HepG2 (cell line): Measurements from ENCODE around the gene JMJD8. TPM values are rescaled to one million over a fixed set of nuclear protein-coding genes. Genes with fewer than 3 reads are reported as not detected.
A peak's percentile ranks its signal among the peaks of the same experiment; 100 is the strongest.

Source experiments
- BRCA1 ChIP-seq: sonication (generic); formaldehyde crosslinking; IDR thresholded peaks from 2 replicates; pipeline ENCODE4 v1.4.0; 2020; ENCODE audit warnings: missing genetic modification reagents
- CENPT ChIP-seq: sonication (generic); formaldehyde crosslinking; IDR thresholded peaks from 2 replicates; pipeline ENCODE4 v1.8.0; 2022; ENCODE audit warnings: low read depth, mild to moderate bottlenecking, moderate library complexity, missing genetic modification reagents
- KLF13 ChIP-seq: sonication (generic); formaldehyde crosslinking; IDR thresholded peaks from 2 replicates; pipeline ENCODE4 v1.4.0; 2020; ENCODE audit warnings: mild to moderate bottlenecking, missing genetic modification reagents
- KLF15 ChIP-seq: sonication (generic); formaldehyde crosslinking; IDR thresholded peaks from 2 replicates; pipeline ENCODE4 v1.8.1; 2023; ENCODE audit warnings: borderline replicate concordance, mild to moderate bottlenecking, inconsistent platforms, missing genetic modification reagents, mixed read lengths
- MEF2D ChIP-seq: sonication (generic); formaldehyde crosslinking; IDR thresholded peaks from 2 replicates; pipeline ENCODE4 v1.5.1; 2020; ENCODE audit warnings: mild to moderate bottlenecking, missing genetic modification reagents
- NFYB ChIP-seq: sonication (generic); formaldehyde crosslinking; IDR thresholded peaks from 2 replicates; pipeline ENCODE4 v1.4.0; 2020; ENCODE audit warnings: missing genetic modification reagents
- SALL1 ChIP-seq: sonication (generic); formaldehyde crosslinking; IDR thresholded peaks from 2 replicates; pipeline ENCODE4 v1.8.0; 2022; ENCODE audit warnings: mild to moderate bottlenecking, missing genetic modification reagents
- TCF12 ChIP-seq, 2 experiments: fragments of 450-650 bp in 1 of 2; sonication (generic) in 1 of 2; formaldehyde crosslinking in 1 of 2; IDR thresholded peaks; 2 replicates each; pipeline versions ENCODE4 v1.6.1 to v1.8.0; 2017 to 2022; ENCODE audit warnings: antibody characterized with exemption in 1 of 2, mild to moderate bottlenecking in 1 of 2, missing genetic modification reagents in 1 of 2, moderate library complexity in 1 of 2
- ZNF17 ChIP-seq: sonication (generic); formaldehyde crosslinking; IDR thresholded peaks from 2 replicates; pipeline ENCODE4 v1.5.0; 2020; ENCODE audit warnings: mild to moderate bottlenecking, missing genetic modification reagents
- ZNF296 ChIP-seq: sonication (generic); formaldehyde crosslinking; conservative IDR thresholded peaks from 2 replicates; pipeline ENCODE4 v1.5.0; 2020; ENCODE audit warnings: mild to moderate bottlenecking, missing genetic modification reagents
- ZNF34 ChIP-seq: sonication (generic); formaldehyde crosslinking; IDR thresholded peaks from 2 replicates; pipeline ENCODE4 v1.4.0; 2020; ENCODE audit warnings: mild to moderate bottlenecking, missing genetic modification reagents, borderline replicate concordance
- ZNF547 ChIP-seq: sonication (generic); formaldehyde crosslinking; IDR thresholded peaks from 2 replicates; pipeline ENCODE4 v1.5.1; 2020; ENCODE audit warnings: mild to moderate bottlenecking, missing genetic modification reagents
- ZNF781 ChIP-seq: sonication (generic); formaldehyde crosslinking; IDR thresholded peaks from 2 replicates; pipeline ENCODE4 v1.5.1; 2020; ENCODE audit warnings: borderline replicate concordance, mild to moderate bottlenecking, missing genetic modification reagents; ENCODE audit errors: not compliant biosample characterization
- polyA plus RNA-seq, 8 experiments: library from polyadenylated mRNA; depleted of rRNA in 3 of 8; stranded (reverse) in 7 of 8; unstranded in 1 of 8; fragments of >200 nt; fragmentation: Illumina TruSeq in 4 of 8; extraction: Trizol in 4 of 8; gene quantifications; 2 replicates each; pipeline versions ENCODE4 v1.2.1 to v1.2.3, GENCODE V29; 2011 to 2016; ENCODE audit warnings: low read depth in 4 of 8, missing spikeins in 1 of 8, mixed read lengths in 1 of 8; ENCODE audit not compliant: insufficient read depth in 1 of 8
- total RNA-seq, 5 experiments: library from RNA; depleted of rRNA; stranded (reverse); fragments of >200 nt; fragmentation: Illumina TruSeq; extraction: Trizol; gene quantifications; 2 replicates each; pipeline ENCODE4 v1.2.3, GENCODE V29; 2016; ENCODE audit warnings: low read depth in 1 of 5
- TF ChIP-seq, protein P1 (sequence below): sonication (generic); formaldehyde crosslinking; IDR thresholded peaks from 2 replicates; pipeline ENCODE4 v1.4.0; 2020; ENCODE audit warnings: missing genetic modification reagents, low read depth, mild to moderate bottlenecking, borderline replicate concordance
- TF ChIP-seq, protein P2 (sequence below): sonication (generic); formaldehyde crosslinking; conservative IDR thresholded peaks from 2 replicates; pipeline ENCODE4 v1.4.0; 2020; ENCODE audit warnings: mild to moderate bottlenecking, missing genetic modification reagents, moderate library complexity
- TF ChIP-seq, protein P3 (sequence below): sonication (generic); formaldehyde crosslinking; IDR thresholded peaks from 2 replicates; pipeline ENCODE4 v1.5.0; 2020; ENCODE audit warnings: missing genetic modification reagents, mild to moderate bottlenecking, borderline replicate concordance
- TF ChIP-seq, protein P4 (sequence below): sonication (generic); formaldehyde crosslinking; IDR thresholded peaks from 2 replicates; pipeline ENCODE4 v1.4.0; 2020; ENCODE audit warnings: mild to moderate bottlenecking, missing genetic modification reagents
- TF ChIP-seq, protein P5 (sequence below): IDR thresholded peaks from 2 replicates; pipeline ENCODE4 v1.6.1; 2016; ENCODE audit warnings: missing genetic modification reagents, missing compliant biosample characterization
- TF ChIP-seq, protein P6 (sequence below): sonication (generic); formaldehyde crosslinking; conservative IDR thresholded peaks from 2 replicates; pipeline ENCODE4 v1.8.0; 2022; ENCODE audit warnings: low read depth, missing genetic modification reagents

Gene JMJD8
- total and polyA plus RNA-seq, 2 of the 13 experiments (the other 11 are each of a cell fraction or from before 2014, with no cell fraction given) = 2.6 to 11.8 TPM

DNA sequence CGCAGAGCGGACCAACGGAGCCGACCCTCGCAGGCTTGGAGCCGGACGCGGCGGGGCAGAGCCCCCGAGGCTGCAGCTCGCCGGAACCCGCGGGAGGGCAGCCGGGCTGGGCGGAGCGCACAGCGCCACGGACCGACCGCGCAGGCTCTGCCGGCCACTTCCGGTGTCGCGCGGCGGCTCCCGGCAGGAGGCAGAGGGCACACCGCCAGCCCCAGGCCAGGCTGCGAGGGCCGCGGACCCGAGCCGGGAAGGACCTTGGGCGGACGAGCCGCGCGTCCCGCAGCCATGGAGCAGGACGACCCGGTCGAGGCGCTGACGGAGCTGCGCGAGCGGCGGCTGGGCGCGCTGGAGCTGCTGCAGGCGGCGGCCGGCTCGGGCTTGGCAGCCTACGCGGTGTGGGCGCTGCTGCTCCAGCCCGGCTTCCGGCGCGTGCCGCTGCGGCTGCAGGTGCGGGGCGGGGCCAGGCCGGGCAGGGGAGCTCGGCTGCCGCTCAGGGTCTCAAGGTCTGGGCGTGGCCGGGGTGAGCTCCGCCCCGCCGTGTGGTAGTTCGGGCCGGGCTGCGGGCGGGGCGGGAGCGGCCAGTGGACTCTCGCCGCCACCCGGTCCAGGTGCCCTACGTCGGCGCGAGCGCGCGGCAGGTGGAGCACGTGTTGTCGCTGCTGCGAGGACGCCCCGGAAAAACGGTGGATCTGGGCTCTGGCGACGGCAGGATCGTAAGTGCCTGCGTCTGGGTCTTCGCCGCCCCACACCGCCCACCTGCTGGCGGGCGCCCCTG is 37.0 kb upstream of the JMJD8 start, which contains the start of gene ANTKMT (continued):
- TF ChIP-seq BRCA1 = no peak
- TF ChIP-seq, protein P1, sequence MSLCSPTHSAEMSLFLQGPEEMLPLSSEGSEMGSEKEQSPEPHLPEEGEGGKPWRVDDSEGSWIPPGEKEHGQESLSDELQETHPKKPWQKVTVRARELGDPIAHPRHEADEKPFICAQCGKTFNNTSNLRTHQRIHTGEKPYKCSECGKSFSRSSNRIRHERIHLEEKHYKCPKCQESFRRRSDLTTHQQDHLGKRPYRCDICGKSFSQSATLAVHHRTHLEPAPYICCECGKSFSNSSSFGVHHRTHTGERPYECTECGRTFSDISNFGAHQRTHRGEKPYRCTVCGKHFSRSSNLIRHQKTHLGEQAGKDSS (CRISPR knock-in tag) = peak; percentile 73
- TF ChIP-seq, protein P2, sequence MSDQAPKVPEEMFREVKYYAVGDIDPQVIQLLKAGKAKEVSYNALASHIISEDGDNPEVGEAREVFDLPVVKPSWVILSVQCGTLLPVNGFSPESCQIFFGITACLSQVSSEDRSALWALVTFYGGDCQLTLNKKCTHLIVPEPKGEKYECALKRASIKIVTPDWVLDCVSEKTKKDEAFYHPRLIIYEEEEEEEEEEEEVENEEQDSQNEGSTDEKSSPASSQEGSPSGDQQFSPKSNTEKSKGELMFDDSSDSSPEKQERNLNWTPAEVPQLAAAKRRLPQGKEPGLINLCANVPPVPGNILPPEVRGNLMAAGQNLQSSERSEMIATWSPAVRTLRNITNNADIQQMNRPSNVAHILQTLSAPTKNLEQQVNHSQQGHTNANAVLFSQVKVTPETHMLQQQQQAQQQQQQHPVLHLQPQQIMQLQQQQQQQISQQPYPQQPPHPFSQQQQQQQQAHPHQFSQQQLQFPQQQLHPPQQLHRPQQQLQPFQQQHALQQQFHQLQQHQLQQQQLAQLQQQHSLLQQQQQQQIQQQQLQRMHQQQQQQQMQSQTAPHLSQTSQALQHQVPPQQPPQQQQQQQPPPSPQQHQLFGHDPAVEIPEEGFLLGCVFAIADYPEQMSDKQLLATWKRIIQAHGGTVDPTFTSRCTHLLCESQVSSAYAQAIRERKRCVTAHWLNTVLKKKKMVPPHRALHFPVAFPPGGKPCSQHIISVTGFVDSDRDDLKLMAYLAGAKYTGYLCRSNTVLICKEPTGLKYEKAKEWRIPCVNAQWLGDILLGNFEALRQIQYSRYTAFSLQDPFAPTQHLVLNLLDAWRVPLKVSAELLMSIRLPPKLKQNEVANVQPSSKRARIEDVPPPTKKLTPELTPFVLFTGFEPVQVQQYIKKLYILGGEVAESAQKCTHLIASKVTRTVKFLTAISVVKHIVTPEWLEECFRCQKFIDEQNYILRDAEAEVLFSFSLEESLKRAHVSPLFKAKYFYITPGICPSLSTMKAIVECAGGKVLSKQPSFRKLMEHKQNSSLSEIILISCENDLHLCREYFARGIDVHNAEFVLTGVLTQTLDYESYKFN = peak; percentile 7
- no peak for TF ChIP-seq TCF12 (IDR thresholded peaks at IDR 0.05)
- 0 out of 2 replicates have a peak, but pooled peaks have one; percentile 7 for TF ChIP-seq TCF12 (CRISPR knock-in tag; IDR thresholded peaks at IDR 0.05)
- TF ChIP-seq ZNF547 (CRISPR knock-in tag) = peak; percentile 82
- TF ChIP-seq, protein P3, sequence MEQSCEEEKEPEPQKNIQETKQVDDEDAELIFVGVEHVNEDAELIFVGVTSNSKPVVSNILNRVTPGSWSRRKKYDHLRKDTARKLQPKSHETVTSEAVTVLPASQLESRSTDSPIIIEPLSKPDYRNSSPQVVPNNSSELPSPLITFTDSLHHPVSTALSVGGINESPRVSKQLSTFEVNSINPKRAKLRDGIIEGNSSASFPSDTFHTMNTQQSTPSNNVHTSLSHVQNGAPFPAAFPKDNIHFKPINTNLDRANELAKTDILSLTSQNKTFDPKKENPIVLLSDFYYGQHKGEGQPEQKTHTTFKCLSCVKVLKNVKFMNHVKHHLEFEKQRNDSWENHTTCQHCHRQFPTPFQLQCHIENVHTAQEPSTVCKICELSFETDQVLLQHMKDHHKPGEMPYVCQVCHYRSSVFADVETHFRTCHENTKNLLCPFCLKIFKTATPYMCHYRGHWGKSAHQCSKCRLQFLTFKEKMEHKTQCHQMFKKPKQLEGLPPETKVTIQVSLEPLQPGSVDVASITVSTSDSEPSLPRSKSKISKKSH = peak; percentile 84
- TF ChIP-seq, protein P4, sequence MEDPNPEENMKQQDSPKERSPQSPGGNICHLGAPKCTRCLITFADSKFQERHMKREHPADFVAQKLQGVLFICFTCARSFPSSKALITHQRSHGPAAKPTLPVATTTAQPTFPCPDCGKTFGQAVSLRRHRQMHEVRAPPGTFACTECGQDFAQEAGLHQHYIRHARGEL = 0 out of 2 replicates have a peak, but pooled peaks have one; percentile 40
- TF ChIP-seq ZNF296 (CRISPR knock-in tag) = no peak
- TF ChIP-seq KLF13 (CRISPR knock-in tag) = no peak
- TF ChIP-seq MEF2D (CRISPR knock-in tag) = no peak
- TF ChIP-seq SALL1 (CRISPR knock-in tag) = peak; percentile 68
- 0 out of 2 replicates have a peak, but pooled peaks have one; percentile 16 for TF ChIP-seq KLF15 (CRISPR knock-in tag)
- TF ChIP-seq, protein P5, sequence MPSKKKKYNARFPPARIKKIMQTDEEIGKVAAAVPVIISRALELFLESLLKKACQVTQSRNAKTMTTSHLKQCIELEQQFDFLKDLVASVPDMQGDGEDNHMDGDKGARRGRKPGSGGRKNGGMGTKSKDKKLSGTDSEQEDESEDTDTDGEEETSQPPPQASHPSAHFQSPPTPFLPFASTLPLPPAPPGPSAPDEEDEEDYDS (CRISPR knock-in tag) = 0 out of 2 replicates have a peak, but pooled peaks have one; percentile 5
- TF ChIP-seq, protein P6, sequence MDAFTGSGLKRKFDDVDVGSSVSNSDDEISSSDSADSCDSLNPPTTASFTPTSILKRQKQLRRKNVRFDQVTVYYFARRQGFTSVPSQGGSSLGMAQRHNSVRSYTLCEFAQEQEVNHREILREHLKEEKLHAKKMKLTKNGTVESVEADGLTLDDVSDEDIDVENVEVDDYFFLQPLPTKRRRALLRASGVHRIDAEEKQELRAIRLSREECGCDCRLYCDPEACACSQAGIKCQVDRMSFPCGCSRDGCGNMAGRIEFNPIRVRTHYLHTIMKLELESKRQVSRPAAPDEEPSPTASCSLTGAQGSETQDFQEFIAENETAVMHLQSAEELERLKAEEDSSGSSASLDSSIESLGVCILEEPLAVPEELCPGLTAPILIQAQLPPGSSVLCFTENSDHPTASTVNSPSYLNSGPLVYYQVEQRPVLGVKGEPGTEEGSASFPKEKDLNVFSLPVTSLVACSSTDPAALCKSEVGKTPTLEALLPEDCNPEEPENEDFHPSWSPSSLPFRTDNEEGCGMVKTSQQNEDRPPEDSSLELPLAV = 0 out of 2 replicates have a peak, but pooled peaks have one; percentile 65
- no peak for TF ChIP-seq NFYB (CRISPR knock-in tag)
- TF ChIP-seq ZNF17 (CRISPR knock-in tag) = no peak
- peak; percentile 51 for TF ChIP-seq ZNF781 (CRISPR knock-in tag)
- peak; percentile 15 for TF ChIP-seq CENPT (CRISPR knock-in tag)
- TF ChIP-seq ZNF34 (CRISPR knock-in tag) = 0 out of 2 replicates have a peak, but pooled peaks have one; percentile 67
